Transverse colon (tissue), 4 donors: ENCODE data around the gene ZNF682. TPM values are rescaled to one million over a fixed set of nuclear protein-coding genes. Genes with fewer than 3 reads are reported as not detected.

ENCODE experiments used
- DNase-seq: peaks from one replicate; pipeline ENCODE4 v3.0.0-alpha.2; 2019
- H3K27ac ChIP-seq, 4 donors: fragments of 200-600 bp; sonication (generic); 2 replicates each; pipeline ENCODE4 v1.5.1; 2016 to 2018; ENCODE audit warnings: inconsistent platforms in 4 of 4
- H3K27me3 ChIP-seq: fragments of 200-600 bp; sonication (generic); 2 replicates; pipeline ENCODE4 v1.5.1; 2017; ENCODE audit warnings: inconsistent platforms
- H3K36me3 ChIP-seq, 4 donors: fragments of 200-600 bp; sonication (generic); 2 replicates each; pipeline ENCODE4 v1.5.1; 2017 to 2019; ENCODE audit warnings: inconsistent platforms in 4 of 4
- H3K4me1 ChIP-seq, 4 donors: fragments of 200-600 bp; sonication (generic); 2 replicates each; pipeline ENCODE4 v1.5.1; 2017 to 2020; ENCODE audit warnings: inconsistent platforms in 4 of 4
- H3K4me3 ChIP-seq, 4 donors: fragments of 200-600 bp; sonication (generic); 1 replicate in 1 of 4; 2 replicates in 3 of 4; pipeline versions ENCODE4 v1.5.1 to v1.6.1; 2017 to 2019; ENCODE audit warnings: inconsistent platforms in 4 of 4
- H3K9me3 ChIP-seq, 2 donors: fragments of 200-600 bp; sonication (generic); 2 replicates each; pipeline ENCODE4 v1.5.1; 2017 to 2019; ENCODE audit warnings: inconsistent platforms in 2 of 2
- CTCF ChIP-seq, 5 experiments: fragments of 200-600 bp in 3 of 5; fragments of 450-650 bp in 2 of 5; sonication (generic) in 3 of 5; IDR thresholded peaks; 1 replicate in 2 of 5; 2 replicates in 3 of 5; pipeline ENCODE4 v1.5.1; 2016 to 2017; ENCODE audit warnings: antibody characterized with exemption in 5 of 5, inconsistent platforms in 3 of 5, mild to moderate bottlenecking in 2 of 5, moderate library complexity in 1 of 5
- EP300 ChIP-seq: sonication (generic); formaldehyde crosslinking; IDR thresholded peaks from one replicate; pipeline ENCODE4 v1.6.1; 2017; ENCODE audit warnings: antibody characterized with exemption, low read depth
- POLR2A ChIP-seq: fragments of 450-650 bp; IDR thresholded peaks from one replicate; pipeline ENCODE4 v1.6.1; 2016; ENCODE audit warnings: antibody characterized with exemption, mild to moderate bottlenecking, moderate library complexity
- POLR2AphosphoS5 ChIP-seq, 3 donors: sonication (generic); formaldehyde crosslinking; IDR thresholded peaks; one replicate each; pipeline ENCODE4 v1.6.1; 2016; ENCODE audit warnings: antibody characterized with exemption in 3 of 3
- WGBS, 2 donors: methylation state at CpG; one replicate each; pipeline ENCODE4 v1.1.5; 2018; ENCODE audit warnings: low coverage in 1 of 2; 5-methylcytosine and 5-hydroxymethylcytosine counted together
- in situ Hi-C, 4 donors: fragments of 200-750 bp; cut with MboI; loops; one replicate each; pipeline versions ENCODE4 v1.15.0 to v1.15.1; 2017; ENCODE audit warnings: low sequenced_read_pairs in 3 of 4, low pct_ligation_motif_present in 1 of 4, low pct_unique_long_range_greater_than_20kb in 1 of 4
- intact Hi-C: fragments of 100-400 bp; cut with DNase I; formaldehyde crosslinking; loops from one replicate; pipeline ENCODE4 v1.15.1; 2023; ENCODE audit warnings: low total_unique reads
- small RNA-seq, 4 donors: library from RNA; depleted of rRNA; stranded (forward); fragments of <200 nt; gene quantifications; one replicate each; pipeline ENCODE3, GENCODE V24; 2016
- total RNA-seq, 4 donors: library from RNA; depleted of rRNA; stranded (reverse); fragments of >200 nt; gene quantifications; one replicate each; pipeline ENCODE4 v1.1.0, GENCODE V29; 2016

The ZNF682 gene
- total RNA-seq, 4 donors from 2014 or later: 4.8 to 6.0 (median 5.5) TPM; not detected in 1

- intact Hi-C loops (loop anchor here (10.0 kb wide), 1 partner anchor 422 kb away; the partner anchor contains the start of gene CILP2), in situ Hi-C loops (loop anchor here in 3 of 4 donors (25.0 kb wide), 1 partner anchor 419 kb away; the partner anchor contains the start of genes CILP2 (in 3 of the 3) and YJEFN3 (in 3 of the 3))
- no peaks in the 10 kb centered on the region for H3K36me3 ChIP-seq
- no peak for DNase-seq
- H3K9me3 ChIP-seq: no peaks in the 10 kb centered on the region
- peaks cover 0 to 3% (median 1%) of the 10 kb centered on the region in 4 donors for H3K4me1 ChIP-seq
- TF ChIP-seq POLR2A (no peak), POLR2AphosphoS5 (IDR thresholded peaks at IDR 0.05) (no peak), EP300 (no peak), CTCF (IDR thresholded peaks at IDR 0.05) (no peak)
- no peak overlapping the region for H3K4me3 ChIP-seq
- no peaks in the 10 kb centered on the region for H3K27me3 ChIP-seq
- no peak overlapping the region for H3K27ac ChIP-seq
- WGBS, 2 donors: 65% methylated on average over 15 of the region's 15 CpGs; no CpG with 5 or more reads in 1 of the 2 donors
These were observed 82.8 kb downstream of the ZNF682 start for GRCh38 chr19:19956434-19957075.

DNA sequence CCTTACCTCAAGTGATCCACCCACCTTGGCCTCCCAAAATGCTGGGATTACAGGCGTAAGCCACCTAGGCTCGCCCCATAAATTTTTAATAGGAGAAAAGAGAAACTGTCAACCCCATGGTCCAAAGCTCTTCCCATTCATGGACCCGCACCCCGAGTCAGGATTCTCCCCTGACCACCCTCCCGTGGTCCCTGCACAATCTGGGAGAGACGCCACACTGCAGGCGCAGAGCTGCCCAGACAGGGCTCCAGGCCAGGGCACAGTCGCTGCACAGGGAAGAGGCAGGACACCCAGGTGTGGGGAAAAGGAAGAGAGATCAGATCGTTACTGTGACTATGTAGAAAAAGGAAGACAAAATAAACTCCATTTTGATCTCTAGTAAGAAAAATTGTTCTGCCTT lies 84.1 kb downstream of the ZNF682 start:
- H3K9me3 ChIP-seq: no peaks in the 10 kb centered on the region
- WGBS, 2 donors: 75 to 92% methylated on average over 3 to 9 of the region's 9 CpGs
- in situ Hi-C loops (loop anchor here in 3 of 4 donors (25.0 kb wide), 1 partner anchor 418 kb away; the partner anchor contains the start of genes CILP2 (in 3 of the 3) and YJEFN3 (in 3 of the 3)), intact Hi-C loops (loop anchor here (10.0 kb wide), 1 partner anchor 420 kb away; the partner anchor contains the start of gene CILP2)
- H3K27me3 ChIP-seq: no peaks in the 10 kb centered on the region
- TF ChIP-seq POLR2AphosphoS5 (IDR thresholded peaks at IDR 0.05): no peak
- TF ChIP-seq POLR2A: no peak
- H3K36me3 ChIP-seq: no peaks in the 10 kb centered on the region
- H3K4me3 ChIP-seq: no peak overlapping the region
- no peak overlapping the region for H3K27ac ChIP-seq
- no peak for DNase-seq
- peaks cover 0 to 3% (median 1%) of the 10 kb centered on the region in 4 donors for H3K4me1 ChIP-seq

Small RNA genes lying within 50 kb of the gene (small RNA-seq; reads per million reads assigned to genes)
- gene AC006539.3: 0 reads per million in 4 donors

Other genes starting within 250 kb of the ZNF682 start
- gene ZNF506, start 217.8 kb downstream of the ZNF682 start, total RNA-seq: 10 to 100 TPM; 11.6 to 43.2 (median 25.4) TPM
- 10 to 100 TPM in 3 of 4 donors, 1 to 10 TPM in 1; 3.7 to 41.6 (median 12.6) TPM for gene ZNF253, start 173.6 kb downstream of the ZNF682 start, total RNA-seq
- 1 to 10 TPM in 2 of 4 donors, under 1 TPM in 1, not detected in 1; 0.40 to 5.4 (median 3.8) TPM for gene ZNF93, start 138.6 kb downstream of the ZNF682 start, total RNA-seq
- 10 to 100 TPM in 1 of 4 donors, 1 to 10 TPM in 3; 3.4 to 24.5 (median 7.0) TPM for gene ZNF90, start 38.5 kb upstream of the ZNF682 start, total RNA-seq
- gene ZNF486, start 127.7 kb upstream of the ZNF682 start, total RNA-seq: 1 to 10 TPM in 2 of 4 donors, under 1 TPM in 1, not detected in 1; 0.80 to 3.5 (median 3.3) TPM